Measurements from ENCODE around the gene CSTB. TPM values are rescaled to one million over a fixed set of nuclear protein-coding genes. Genes with fewer than 3 reads are reported as not detected.
A peak's percentile ranks its signal among the peaks of the same experiment; 100 is the strongest.

CSTB gene
- total RNA-seq, 1 experiment from 2014 or later = 49.9 TPM

GRCh38 chr21:43745772-43746517, 30.2 kb downstream of the CSTB start:
- ChIA-PET CTCF (no interaction called here), POLR2A (no interaction called here)
- Mint-ChIP-seq H3K4me3 (ENCODE audit: unreplicated experiment) (no peak overlapping the region), H3K4me1 (ENCODE audit: low read depth, unreplicated experiment) (no peaks in the 10 kb centered on the region), H3K36me3 (ENCODE audit: insufficient read depth, unreplicated experiment) (peaks cover 70% of the 10 kb centered on the region), H3K27me3 (ENCODE audit: insufficient read depth, unreplicated experiment) (no peaks in the 10 kb centered on the region), H3K27ac (ENCODE audit: unreplicated experiment) (no peak overlapping the region), H3K9me3 (ENCODE audit: unreplicated experiment) (no peaks in the 10 kb centered on the region)
- BruUV-seq (replicated peaks) = no TSS peak
- DNase-seq = no peak
- TF ChIP-seq, protein P1, sequence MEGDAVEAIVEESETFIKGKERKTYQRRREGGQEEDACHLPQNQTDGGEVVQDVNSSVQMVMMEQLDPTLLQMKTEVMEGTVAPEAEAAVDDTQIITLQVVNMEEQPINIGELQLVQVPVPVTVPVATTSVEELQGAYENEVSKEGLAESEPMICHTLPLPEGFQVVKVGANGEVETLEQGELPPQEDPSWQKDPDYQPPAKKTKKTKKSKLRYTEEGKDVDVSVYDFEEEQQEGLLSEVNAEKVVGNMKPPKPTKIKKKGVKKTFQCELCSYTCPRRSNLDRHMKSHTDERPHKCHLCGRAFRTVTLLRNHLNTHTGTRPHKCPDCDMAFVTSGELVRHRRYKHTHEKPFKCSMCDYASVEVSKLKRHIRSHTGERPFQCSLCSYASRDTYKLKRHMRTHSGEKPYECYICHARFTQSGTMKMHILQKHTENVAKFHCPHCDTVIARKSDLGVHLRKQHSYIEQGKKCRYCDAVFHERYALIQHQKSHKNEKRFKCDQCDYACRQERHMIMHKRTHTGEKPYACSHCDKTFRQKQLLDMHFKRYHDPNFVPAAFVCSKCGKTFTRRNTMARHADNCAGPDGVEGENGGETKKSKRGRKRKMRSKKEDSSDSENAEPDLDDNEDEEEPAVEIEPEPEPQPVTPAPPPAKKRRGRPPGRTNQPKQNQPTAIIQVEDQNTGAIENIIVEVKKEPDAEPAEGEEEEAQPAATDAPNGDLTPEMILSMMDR (IDR thresholded peaks at IDR 0.05; ENCODE audit: insufficient read depth in 1 of 2, low read depth in 1 of 2, low read length in 1 of 2, severe bottlenecking in 1 of 2, unreplicated experiment in 1 of 2) = no peak
- peaks cover 1% of the 10 kb centered on the region for H3K36me3 ChIP-seq (ENCODE audit: control insufficient read depth, insufficient read depth, low read length)
- no peaks in the 10 kb centered on the region for H3K4me1 ChIP-seq
- no peaks in the 10 kb centered on the region for H3K27me3 ChIP-seq (replicated peaks; ENCODE audit: control insufficient read depth, insufficient read depth, low read length)
- H3K4me3 ChIP-seq (ENCODE audit: low read depth, low read length) = no peak overlapping the region
- intact Hi-C loops (cut with micrococcal nuclease; ENCODE audit: unreplicated experiment) = no loop called here
- H3K9me3 ChIP-seq = no peaks in the 10 kb centered on the region

- no peaks in the 10 kb centered on the region for H3K9me3 ChIP-seq
- TF ChIP-seq, protein P1 (IDR thresholded peaks at IDR 0.05; ENCODE audit: insufficient read depth in 1 of 2, low read depth in 1 of 2, low read length in 1 of 2, severe bottlenecking in 1 of 2, unreplicated experiment in 1 of 2) = no peak
- H3K27me3 Mint-ChIP-seq (ENCODE audit: insufficient read depth, unreplicated experiment) = no peaks in the 10 kb centered on the region
- H3K9me3 Mint-ChIP-seq (ENCODE audit: unreplicated experiment) = no peaks in the 10 kb centered on the region
- peaks cover 1% of the 10 kb centered on the region for H3K36me3 ChIP-seq (ENCODE audit: control insufficient read depth, insufficient read depth, low read length)
- H3K4me3 Mint-ChIP-seq (ENCODE audit: unreplicated experiment) = no peak overlapping the region
- no peaks in the 10 kb centered on the region for H3K27me3 ChIP-seq (replicated peaks; ENCODE audit: control insufficient read depth, insufficient read depth, low read length)
- H3K4me1 ChIP-seq = no peaks in the 10 kb centered on the region
- ChIA-PET POLR2A (no interaction called here), CTCF (no interaction called here)
- intact Hi-C loops (cut with micrococcal nuclease; ENCODE audit: unreplicated experiment) = no loop called here
- BruUV-seq (replicated peaks) = no TSS peak
- peaks cover 70% of the 10 kb centered on the region for H3K36me3 Mint-ChIP-seq (ENCODE audit: insufficient read depth, unreplicated experiment)
- no peak for DNase-seq
- no peak overlapping the region for H3K4me3 ChIP-seq (ENCODE audit: low read depth, low read length)
- H3K4me1 Mint-ChIP-seq (ENCODE audit: low read depth, unreplicated experiment) = no peaks in the 10 kb centered on the region
- H3K27ac Mint-ChIP-seq (ENCODE audit: unreplicated experiment) = peak overlapping the region; percentile 63
Measured at GRCh38 chr21:43744725-43745124, 31.4 kb downstream of the CSTB start.

DNA sequence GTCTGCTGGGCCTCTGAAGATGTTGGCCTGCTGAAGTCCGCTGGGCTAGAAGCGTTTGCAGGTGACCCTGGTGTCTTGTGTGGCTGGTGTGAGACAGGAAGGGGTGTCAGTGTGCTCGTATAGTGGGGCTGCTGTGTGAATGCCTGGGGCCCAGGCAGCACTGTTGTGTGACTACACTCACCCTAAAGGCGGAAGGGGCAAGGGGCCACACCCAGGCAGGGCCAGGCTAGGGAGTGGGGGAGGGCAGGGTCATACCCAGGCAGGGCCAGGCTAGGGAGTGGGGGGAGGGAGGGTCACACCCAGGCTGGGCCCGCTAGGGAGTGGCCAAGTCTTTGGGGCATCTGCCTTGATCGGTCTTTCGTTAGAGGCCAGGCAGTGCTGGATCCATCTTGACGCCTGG, 32.2 kb downstream of the CSTB start:
- no peaks in the 10 kb centered on the region for H3K4me1 ChIP-seq
- no peak for DNase-seq
- POLR2A ChIA-PET = no interaction called here
- Mint-ChIP-seq H3K4me3 (ENCODE audit: unreplicated experiment) (no peak overlapping the region), H3K36me3 (ENCODE audit: insufficient read depth, unreplicated experiment) (peaks cover 69% of the 10 kb centered on the region), H3K27me3 (ENCODE audit: insufficient read depth, unreplicated experiment) (no peaks in the 10 kb centered on the region), H3K9me3 (ENCODE audit: unreplicated experiment) (no peaks in the 10 kb centered on the region), H3K27ac (ENCODE audit: unreplicated experiment) (no peak overlapping the region), H3K4me1 (ENCODE audit: low read depth, unreplicated experiment) (no peaks in the 10 kb centered on the region)
- BruUV-seq (replicated peaks) = no TSS peak
- no peak overlapping the region for H3K4me3 ChIP-seq (ENCODE audit: low read depth, low read length)
- no peaks in the 10 kb centered on the region for H3K9me3 ChIP-seq
- TF ChIP-seq, protein P1 (IDR thresholded peaks at IDR 0.05; ENCODE audit: insufficient read depth in 1 of 2, low read depth in 1 of 2, low read length in 1 of 2, severe bottlenecking in 1 of 2, unreplicated experiment in 1 of 2) = no peak
- CTCF ChIA-PET = no interaction called here
- intact Hi-C loops (cut with micrococcal nuclease; ENCODE audit: unreplicated experiment) = no loop called here
- H3K36me3 ChIP-seq (ENCODE audit: control insufficient read depth, insufficient read depth, low read length) = peaks cover 1% of the 10 kb centered on the region
- H3K27me3 ChIP-seq (replicated peaks; ENCODE audit: control insufficient read depth, insufficient read depth, low read length) = no peaks in the 10 kb centered on the region
